Activated CD4-positive, CD25-positive, alpha-beta regulatory T cell treated with anti-CD3 and anti-CD28 coated beads, Interleukin-2, amount 50 U/mL, for 24 hours (primary cell): ENCODE data around the gene CTRB1.

Experiments used
- ATAC-seq, 2 donors: fragments of 150-1000 bp; cut with Tn5 transposase; one replicate each; pipeline ENCODE4 v1.10.0; 2021; ENCODE audit warnings: mild to moderate bottlenecking in 1 of 2, moderate library complexity in 1 of 2

The CTRB1 gene

GRCh38 chr16:75218256-75219076, at the start of gene CTRB1:
Gene CTRB1, plus strand, starts transcription at chr16:75218988. Its CDS starts 20 bp downstream, at chr16:75219008.
- peak; percentile 42 to 46 for ATAC-seq

- ATAC-seq: no peak
Observed at GRCh38 chr16:75169899-75170405, 48.8 kb upstream of the CTRB1 start.

- no peak for ATAC-seq
Observed at GRCh38 chr16:75172578-75172977, 46.2 kb upstream of the CTRB1 start.

- ATAC-seq: no peak
Observed at GRCh38 chr16:75175074-75175473, 43.7 kb upstream of the CTRB1 start.

DNA sequence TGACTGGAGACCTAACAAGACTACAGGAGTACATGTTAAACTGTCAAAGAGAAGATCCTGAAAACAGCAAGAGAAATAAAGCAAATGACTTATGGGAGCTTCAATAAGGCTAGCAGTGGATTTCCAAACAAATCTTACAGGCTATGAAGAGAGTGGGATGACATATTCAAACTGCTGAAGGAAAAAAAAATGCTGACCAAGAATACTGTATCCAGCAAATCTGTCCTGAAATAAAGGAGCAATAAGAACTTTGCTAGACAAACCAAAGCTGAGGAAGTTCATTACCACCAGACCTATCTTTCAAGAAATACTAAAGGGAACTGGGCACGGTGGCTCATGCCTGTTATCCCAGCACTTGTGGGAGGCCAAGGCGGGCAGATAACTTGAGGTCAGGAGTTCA, 41.9 kb upstream of the CTRB1 start:
- ATAC-seq: no peak

DNA sequence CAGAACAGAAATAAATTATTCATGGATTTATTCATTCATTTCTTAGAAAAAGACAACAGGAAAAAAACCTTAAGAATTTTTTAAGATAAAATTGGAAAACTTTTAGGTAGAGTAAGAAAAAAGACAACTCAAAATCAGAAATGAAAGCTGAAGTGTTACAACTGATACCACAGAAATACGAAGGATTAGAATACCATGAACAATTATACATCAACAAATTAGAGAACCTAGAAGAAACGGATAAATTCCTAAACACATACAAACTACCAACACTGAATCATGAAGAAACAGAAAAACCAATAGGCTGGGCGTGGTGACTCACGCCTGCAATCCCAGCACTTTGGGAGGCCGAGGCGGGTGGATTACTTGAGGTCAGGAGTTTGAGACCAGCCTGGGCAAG, 39.6 kb upstream of the CTRB1 start:
- no peak for ATAC-seq

- ATAC-seq: no peak
Observed at GRCh38 chr16:75181630-75182029, 37.2 kb upstream of the CTRB1 start.

- ATAC-seq: no peak
Observed at GRCh38 chr16:75188832-75189477, 29.8 kb upstream of the CTRB1 start.

GRCh38 chr16:75189638-75190245, 29.0 kb upstream of the CTRB1 start:
- ATAC-seq: no peak

- no peak for ATAC-seq
Observed at GRCh38 chr16:75192606-75193264, 26.1 kb upstream of the CTRB1 start.

GRCh38 chr16:75193265-75193650, 25.5 kb upstream of the CTRB1 start:
- no peak for ATAC-seq

DNA sequence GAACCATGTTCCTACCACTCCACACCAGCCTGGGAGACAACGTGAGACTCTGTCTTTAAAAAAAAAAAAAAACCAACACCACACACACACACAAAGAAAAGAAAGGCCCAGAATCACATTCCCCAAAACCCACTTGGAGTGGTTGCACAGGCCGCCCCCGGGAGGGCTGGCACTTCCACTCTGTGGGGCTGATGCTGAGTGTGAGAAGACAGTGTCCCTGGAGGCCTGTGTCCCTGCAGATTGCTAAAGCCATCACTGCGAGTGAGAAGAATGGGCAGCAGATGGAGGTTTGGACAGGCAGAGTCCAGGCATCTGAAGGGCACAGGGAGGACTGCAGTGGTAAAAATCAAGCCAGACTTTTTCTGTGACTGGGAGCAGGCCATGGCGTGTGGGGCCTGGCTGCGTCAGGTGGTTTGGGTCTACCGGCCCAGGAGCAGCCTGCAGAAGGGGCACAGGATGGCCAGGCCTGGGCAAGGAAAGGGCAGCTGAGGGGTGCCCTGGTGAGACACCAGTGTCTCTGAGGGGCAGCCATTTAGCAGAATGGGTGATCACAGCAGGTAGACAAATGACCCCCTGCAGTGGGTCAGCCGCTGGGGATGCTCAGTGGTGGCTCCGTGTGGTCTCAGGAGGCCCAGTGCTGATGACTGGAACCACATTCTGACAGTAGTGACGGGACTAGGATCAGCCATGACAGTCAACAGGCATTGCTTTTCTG, 24.9 kb upstream of the CTRB1 start:
- no peak for ATAC-seq

GRCh38 chr16:75195811-75196790, 22.7 kb upstream of the CTRB1 start:
- ATAC-seq: no peak

DNA sequence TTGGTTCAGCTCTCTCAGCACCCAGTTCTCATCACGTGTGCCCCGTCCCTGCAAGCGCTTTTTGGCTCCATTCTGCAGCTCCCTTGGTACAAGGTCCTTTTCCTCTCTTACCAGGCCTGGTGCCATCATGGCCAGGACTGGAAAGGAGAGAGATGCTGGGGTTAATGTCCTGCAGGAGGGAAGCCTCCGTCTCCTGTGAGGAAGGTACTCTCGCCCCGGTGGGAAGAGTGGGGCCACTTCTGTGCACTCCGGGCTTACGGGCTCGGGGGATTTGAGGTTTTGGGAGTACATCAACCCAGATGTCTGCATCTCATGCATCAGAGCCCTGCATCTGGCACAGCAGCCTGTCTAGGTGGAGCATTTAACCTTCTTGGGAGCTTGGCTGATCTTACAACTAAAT, 22.0 kb upstream of the CTRB1 start:
- ATAC-seq: no peak

GRCh38 chr16:75197522-75198134, 21.2 kb upstream of the CTRB1 start:
- no peak for ATAC-seq

- ATAC-seq: no peak
Observed at GRCh38 chr16:75198135-75198600, 20.6 kb upstream of the CTRB1 start.

- no peak for ATAC-seq
Observed at GRCh38 chr16:75202069-75202590, 16.7 kb upstream of the CTRB1 start.

- no peak for ATAC-seq
Observed at GRCh38 chr16:75203096-75203495, 15.7 kb upstream of the CTRB1 start.

DNA sequence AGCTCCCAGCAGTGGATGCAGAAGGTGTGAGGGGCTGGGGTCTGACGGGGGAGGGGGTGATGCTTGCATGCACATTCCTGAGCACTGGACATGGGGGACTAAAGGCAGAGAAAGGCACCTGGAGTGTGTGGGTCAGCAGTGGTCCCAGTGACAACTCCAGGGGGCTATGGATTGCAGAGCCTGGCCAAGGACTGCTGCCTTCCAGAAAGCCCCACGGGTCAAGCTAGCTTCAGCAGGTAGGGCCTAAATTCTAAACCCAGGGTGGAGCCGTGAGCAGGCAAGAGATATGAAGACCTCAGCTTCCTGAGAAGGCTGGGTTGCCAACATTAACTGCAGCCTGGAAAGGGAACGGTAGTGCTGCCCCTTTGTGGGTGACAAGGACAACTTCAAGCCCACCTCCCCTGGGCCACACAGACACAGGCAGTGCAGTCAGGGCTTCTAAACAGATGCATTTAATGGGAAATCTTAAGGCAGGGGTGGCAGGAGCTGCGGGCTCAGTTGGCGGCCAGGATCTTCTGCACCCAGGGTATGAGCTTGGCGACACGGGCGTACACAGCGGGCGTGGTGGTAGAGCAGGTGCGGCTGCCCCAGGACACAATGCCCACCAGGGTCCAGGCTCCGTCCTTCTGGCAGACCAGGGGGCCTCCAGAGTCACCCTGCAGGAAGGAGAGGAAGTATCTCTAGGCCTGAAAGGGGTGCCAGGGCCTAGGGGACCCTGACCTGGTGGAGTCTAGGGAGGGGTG, 14.9 kb upstream of the CTRB1 start:
- no peak for ATAC-seq

DNA sequence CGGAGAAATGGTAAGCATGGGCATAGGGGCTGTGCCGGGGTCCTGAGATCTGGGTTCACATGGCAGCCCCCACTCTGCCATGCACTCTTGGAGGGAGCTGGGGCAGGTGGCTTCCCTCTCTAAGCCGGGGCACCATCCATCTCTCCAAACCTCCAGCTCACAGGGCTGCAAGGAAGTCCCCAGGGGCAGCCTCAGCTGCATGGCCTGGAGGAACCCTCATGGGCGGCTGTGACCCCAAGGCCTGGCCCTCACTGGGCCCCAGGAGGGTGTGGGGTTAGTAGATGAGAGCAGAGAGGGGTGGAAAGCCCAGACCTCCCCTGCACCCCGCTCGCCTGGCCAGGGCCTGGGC, 14.4 kb upstream of the CTRB1 start:
- ATAC-seq: no peak
